ENCODE data around the gene PPIL6.

PPIL6 gene

DNA sequence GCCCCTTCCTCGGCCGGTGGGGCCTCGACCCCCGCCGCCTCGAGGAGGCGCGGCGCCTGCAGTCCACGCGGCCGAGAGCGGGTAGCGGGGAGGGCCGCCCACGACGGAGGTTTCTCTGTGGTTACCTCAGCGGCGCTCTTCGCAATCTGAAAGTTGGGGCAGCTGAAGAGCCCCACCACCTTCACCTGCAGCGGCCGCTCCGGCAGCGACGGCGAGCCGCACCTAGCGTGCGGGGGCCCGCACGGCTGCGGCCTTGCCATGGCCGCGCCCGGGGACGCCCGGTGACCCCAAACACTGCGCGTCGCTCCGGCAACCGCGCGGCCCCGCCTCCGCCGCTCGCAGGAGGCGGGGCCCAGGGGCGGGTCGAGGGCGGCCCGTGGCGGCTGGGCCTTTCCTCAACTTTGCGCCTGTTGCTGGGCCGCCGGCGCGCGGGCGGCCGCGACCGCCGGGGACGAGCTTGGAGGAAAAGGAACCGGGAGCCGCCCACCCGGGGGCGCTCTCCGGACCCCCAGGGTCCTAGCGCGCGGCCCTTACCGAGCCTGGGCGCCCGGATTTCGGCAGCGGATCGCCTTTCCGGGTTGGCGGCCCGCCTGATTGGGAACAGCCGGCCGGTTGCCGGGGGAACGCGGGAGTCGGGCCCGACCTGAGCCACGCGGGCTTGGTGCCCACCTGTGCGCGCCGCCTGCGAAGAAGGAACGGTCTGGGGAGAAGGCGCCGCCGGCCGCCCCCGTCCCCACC lies at the start of gene PPIL6, which contains the start of gene SMPD2:
Gene PPIL6 (minus strand): TSS at position 298 of the 738 bp plus-strand sequence. CDS start 38 bp downstream, at position 260.
Gene SMPD2 (plus strand): TSS at position 394 of the 738 bp plus-strand sequence. CDS start 398 bp downstream, outside the sequence.
- peak; percentile 71 for DNase-seq (ENCODE audit: low spot score)
- FAIRE-seq: no peak

DNA sequence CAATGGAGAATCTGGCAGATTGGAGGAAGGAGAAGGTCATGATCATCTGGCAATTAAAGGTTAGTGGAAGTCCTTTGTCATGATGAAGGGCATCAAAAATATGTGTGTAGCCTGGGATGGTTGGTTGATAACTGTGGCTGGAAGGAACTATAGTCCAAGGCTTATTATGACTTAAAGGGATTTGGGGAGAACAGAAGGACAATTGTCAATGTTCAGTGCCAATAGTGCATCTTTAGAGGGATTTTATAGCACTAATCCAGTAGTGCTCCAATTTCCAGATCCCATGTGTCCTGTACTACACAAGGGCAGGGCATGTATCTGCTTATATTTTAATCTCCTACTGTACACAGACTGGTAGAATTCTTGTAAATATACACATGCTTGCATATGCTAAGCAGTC lies 47.6 kb upstream of the PPIL6 start:
- no peak for DNase-seq (ENCODE audit: low spot score)
- FAIRE-seq: no peak

DNA sequence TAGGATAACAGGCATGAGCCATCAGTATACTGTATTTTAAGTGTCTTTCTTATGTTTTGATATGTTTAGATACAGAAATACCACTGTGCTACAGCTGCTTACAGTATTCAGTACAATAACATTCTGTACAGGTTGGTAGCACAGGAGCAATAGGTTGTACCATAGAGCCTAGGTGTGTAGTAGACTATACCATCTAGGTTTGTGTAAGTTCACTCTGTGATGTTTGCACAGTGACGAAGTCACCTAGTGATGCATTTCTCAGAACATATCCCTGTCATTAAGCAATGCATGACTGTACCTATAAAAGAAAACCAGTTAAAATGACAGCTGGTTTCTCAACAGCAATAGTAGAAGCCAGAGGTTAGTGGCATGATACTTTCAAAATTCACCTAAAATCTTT lies 45.6 kb upstream of the PPIL6 start:
- DNase-seq (ENCODE audit: low spot score): peak; percentile 10
- FAIRE-seq: no peak

DNA sequence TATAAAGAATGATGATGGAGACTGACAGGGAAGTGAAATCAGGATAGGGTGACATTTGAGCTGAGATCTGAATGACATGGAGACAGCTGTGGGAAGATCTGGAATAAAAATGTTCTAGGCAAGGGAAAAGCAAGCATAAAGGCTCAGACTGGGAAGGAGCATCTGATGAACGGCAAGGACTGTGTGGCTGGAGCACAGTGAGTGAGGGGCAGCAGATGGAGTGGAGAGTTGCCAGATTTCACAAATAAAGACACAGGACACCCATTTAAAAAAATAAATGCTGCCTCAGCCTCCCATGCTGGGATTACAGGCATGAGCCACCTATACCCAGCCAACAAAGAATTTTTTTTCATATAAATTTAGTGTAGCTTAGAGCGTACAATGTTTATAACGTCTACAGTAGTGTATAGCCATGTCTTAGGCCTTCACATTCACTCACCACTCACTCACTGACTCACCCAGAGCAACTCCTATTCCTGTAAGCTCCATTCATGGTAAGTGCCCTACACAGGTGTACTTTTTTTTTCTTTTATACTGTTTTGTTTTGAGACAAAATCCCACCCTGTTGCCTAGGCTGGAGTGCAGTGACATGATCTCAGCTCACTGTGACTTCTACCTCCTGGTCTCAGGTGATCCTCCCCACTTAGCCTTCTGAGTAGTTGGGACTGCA lies 45.0 kb upstream of the PPIL6 start:
- FAIRE-seq: no peak
- DNase-seq (ENCODE audit: low spot score): no peak

DNA sequence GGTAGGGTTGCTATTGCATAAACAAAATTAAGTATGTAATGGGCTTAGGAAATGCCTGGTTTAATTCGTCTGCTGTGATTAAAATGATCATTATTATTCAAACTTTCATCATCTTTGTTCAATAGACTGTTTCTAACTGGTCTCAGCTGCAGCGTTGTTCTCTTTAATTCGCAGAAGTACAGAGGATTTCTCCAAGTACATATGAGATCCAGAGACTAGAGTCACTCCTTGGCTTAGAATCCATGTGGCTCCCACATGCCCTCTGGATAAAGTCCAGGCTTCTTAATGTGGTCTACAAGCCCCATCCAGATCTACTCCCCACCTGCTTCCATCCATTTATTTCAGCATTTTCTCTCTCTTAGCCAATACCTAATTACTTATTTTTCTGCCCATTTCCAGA lies 43.7 kb upstream of the PPIL6 start:
- no peak for FAIRE-seq
- no peak for DNase-seq (ENCODE audit: low spot score)

DNA sequence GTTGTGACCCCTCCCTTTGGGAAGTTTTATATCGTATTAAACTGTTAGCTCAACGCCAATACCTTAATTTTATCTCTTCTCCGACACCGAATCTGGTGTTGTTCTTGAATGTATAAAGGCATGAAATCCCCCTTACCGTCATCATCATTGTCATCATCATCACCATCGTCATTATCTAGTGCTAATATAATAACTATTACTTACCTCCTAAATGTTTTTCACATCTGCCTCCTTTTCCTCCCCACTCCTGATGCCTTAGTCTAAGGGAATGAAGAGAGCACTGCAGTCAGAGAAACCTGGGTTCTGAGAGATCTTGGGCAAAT lies 43.3 kb upstream of the PPIL6 start:
- FAIRE-seq: no peak
- DNase-seq (ENCODE audit: low spot score): no peak

DNA sequence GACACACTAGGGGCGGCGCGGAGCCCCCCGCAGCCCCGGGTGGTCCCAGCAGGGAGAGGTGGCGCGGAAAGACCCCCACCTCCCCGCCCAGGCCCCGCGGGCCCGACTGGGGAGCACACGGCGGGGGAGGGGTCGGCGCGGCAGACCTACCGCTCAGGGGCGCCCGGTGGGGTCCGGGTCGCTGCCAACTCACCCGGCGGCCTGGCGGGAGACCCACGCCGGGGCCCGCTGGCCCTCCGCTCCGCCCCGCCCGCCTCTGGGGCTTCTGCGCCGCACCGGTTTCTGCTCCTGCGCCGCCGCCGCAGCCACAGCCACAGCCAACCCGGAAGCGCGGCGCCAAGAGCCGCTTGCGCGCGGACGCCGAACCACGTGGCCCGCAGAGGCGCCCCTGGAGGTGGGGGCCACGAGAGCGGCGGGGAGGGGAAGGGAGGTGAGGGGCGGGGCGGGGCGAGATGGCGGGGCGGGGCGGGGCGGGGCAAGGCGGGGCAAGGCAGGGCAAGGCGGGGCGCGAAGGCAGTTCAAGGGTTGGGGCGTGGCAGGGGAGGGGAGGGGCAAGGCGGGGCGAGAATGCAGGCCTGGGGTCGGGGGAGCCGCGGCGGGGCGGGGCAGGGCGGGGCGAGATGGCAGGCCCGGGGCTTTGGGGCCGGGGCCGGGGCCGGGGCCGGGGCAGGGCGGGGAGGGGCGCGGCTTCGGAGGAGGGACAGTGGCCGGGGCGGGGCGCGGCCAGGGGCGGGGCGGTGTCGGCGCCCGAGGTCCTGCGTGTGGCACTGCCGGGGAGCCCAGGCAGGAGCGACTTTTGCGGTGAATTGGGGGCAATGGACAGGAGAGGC lies 42.7 kb upstream of the PPIL6 start, which contains the start of gene ZBTB24:
Gene ZBTB24 (minus strand): TSS at position 315 of the 830 bp plus-strand sequence. CDS start 1,193 bp downstream, outside the sequence.
- FAIRE-seq: no peak
- DNase-seq (ENCODE audit: low spot score): peak; percentile 71

DNA sequence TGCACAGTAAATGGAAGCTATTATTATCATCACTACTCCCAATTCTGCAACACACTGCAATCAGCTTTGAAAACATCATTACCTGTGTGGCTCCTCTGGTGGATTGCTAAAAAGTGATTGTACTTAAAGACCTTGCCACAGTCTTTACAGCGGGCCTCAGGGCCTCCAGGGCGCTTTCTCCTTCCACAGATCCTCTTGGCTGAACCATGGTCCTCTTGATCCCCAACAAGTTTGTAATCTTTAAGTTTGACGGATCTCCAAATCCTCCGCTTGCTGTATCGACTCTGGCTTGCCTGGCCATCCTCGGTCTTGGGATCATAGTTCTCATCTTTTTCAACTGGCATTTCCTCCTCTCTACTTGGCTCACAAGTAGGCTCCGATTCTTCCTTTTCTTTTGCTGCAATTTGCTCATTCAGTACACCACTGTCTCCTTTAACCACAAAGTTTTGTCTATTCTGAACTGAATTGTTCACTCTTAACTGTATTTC lies 40.6 kb upstream of the PPIL6 start:
- DNase-seq (ENCODE audit: low spot score) (no peak), FAIRE-seq (no peak)

DNA sequence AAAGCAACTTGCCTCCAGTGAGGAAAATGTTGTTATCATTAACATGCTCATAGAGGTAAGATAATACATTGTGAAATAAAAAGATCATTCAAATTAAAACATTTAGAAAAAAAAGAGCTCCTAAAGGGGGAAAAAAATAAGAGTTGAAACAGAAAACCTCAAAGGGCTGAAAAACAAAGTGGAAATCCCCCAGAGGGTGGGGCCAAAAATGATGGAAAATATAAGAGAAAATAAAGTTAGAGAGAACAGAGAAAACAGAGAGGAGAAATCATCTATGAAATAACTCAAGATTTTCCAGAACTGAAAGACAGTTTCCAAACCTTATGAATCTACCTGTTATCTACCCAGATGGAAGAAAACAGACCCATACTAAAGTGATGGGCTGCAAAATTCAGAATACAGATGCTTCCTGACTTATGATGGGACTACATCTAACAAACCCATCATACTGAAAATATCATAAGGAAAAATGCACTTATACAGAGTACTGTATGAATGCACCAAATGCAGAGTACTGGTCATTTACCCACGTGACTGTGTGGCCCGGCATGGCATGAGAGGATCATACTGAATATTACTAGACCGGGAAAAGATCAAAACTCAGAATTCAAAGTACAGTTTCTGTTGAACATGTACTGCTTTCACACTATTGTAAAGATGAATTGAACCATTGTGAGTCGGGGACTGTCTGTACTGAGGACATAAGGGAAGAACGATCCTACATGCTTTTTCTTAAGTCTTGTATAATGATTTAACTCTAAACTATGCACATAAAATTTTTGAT lies 38.6 kb upstream of the PPIL6 start:
- DNase-seq (ENCODE audit: low spot score): no peak

DNA sequence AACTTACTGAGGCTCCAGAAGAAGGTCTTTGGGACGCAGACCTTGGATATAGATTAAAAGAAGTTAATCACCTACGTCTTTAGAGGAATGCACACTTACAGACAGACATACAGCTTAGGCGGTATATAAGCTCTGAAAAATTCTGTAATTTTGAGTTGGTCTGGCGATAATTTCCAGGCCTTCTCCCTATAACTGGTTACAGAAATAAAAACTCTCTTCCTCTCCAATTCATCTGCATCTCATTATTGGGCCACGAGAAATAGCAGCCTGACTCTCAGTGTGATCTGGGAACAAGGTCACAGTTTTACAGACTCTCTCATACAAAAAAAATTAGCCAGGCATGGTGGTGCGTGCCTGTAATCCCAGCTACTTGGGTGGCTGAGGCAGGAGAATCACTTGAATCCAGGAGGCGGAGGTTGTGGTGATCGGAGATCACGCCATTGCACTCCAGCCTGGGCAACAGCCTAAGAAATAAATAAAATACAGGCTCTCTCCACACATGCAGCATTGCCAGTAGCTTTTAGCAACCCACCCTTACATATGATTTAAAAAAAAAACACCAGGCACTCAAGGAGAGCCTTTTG lies 37.9 kb upstream of the PPIL6 start:
- no peak for DNase-seq (ENCODE audit: low spot score)
- no peak for FAIRE-seq

More for the DNA sequence above, 38.6 kb upstream of the PPIL6 start:
- FAIRE-seq: no peak

DNA sequence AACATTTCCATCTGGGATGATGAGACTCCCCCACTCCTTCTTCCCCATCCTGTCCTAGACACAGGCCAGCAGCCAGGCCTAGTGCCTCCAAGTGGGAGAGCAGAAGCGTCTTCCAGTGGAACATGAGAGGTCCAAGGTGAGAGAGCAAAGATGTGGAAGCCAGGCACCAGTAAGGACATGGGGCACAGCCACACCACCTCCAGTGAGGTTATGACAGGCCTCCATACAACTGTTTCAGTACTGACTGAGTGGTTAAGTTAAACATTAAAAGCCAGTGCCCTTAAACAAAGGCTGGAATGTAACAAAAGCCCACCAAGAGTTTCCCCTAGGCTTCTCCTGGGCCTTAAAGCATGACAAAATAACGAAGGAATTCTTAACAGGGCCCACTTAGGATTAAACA lies 37.3 kb upstream of the PPIL6 start:
- FAIRE-seq (no peak), DNase-seq (ENCODE audit: low spot score) (peak; percentile 14)

DNA sequence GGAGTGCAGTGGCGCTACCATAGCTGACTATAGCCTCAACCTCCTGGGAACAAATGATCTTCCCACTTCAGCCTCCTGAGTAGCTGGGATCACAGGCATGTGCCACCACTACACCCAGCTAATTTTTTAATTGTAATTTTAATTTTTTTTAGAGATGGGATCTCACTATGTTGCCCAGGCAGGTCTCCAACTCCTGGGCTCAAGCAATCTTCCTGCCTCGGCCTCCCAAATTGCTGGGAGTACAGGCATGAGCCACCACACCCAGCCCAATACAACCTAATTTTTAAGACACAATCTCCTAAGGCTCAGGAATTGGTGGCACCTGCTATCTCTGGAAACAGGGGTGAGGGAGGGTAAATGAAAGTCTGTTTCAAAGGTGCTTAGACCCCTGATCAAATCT lies 36.8 kb upstream of the PPIL6 start:
- no peak for DNase-seq (ENCODE audit: low spot score)
- FAIRE-seq: no peak

DNA sequence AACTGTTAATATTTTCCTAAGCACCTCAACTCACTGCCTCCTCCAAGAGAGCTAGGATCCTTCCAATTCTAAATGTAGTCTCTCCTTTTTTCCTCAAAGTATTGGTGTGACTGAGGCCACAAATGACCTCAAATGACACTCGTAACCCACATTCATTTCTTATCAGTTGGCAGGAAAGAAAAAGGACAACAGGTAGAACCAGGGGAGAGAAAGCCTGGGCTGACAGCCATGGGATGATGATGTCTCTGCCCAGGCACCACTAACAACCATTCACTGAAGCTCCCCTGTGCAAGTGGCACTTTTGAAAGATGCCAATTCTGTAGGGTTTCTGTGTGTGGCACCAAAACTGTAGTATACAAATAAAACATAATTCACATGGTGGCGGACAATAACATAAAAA lies 35.2 kb upstream of the PPIL6 start:
- DNase-seq (ENCODE audit: low spot score): no peak
- no peak for FAIRE-seq

DNA sequence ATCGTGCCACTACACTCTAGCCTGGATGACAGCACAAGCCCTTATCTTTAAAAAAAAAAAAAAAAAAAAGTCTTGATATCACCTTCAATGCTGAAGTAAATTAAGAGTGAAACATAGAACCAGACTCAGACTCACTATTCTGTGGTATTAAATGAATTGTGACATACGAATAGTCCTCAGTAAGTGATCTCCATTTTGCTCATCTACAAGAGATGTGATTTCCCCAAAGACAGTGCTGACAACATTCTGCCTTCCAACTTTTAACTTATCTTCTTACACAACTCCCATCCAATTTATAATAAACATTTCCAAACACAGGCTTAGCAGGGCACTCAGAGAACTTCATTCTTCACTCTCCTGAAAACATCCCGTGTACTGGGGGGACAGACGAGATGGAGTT lies 34.6 kb upstream of the PPIL6 start:
- FAIRE-seq: no peak
- no peak for DNase-seq (ENCODE audit: low spot score)

DNA sequence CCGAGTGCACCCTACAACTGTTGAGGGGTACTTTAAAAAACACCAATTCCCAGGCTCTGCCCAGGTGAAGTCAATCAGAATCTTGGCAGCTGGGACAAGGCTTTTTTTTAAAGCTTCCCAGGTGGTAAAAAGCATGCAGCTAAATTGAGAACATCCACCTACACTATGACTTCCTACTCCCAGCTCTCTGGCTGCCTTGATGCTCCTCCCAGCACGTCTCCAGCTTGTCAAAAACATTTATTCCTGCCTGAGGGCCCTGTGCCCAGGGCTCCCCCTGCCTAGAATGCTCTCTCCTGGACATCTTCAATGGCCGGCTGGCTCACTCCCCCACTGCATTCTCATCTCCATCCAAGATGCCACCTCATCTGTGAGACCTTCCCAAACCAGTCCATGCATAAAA lies 32.7 kb upstream of the PPIL6 start:
- DNase-seq (ENCODE audit: low spot score) (no peak), FAIRE-seq (no peak)

DNA sequence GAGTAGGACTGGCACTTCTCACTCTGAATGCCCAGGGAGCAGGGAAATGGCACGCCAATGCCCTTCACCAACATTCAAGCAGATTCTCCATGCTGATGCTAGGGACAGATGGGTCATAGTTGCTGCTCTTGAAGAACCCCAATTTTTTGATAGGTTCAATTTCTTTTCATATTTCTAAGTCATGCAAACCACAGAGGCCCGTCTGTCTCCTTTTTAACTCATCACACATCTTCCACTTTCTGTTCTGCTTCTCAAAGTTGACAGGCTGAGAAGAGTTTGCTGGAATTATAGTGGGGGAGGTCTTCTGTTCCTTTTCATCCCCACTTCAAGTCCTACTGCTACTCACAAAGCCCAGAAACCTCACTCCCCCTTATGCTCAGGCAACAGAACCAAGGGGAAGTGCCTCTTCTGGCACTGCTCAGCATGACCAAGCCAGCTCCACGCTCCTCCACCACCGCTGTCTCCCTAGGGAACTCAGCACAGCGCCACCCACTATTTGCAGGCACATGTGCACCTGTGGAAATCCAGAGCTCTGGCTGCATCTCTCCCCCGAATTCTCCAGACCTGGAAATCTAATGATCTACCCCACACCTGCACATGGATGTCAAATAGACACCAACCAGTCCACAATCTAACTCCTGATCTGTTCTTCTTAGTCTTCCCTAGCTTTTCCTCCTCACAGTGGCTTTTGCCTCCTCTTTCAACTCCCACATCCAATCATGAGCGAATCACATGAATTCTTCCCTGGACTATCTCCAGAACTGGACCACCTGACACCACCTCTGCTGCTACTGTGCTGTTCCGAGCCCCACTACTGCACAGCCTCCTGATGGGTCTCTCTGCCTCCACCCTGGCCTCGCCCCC lies 31.9 kb upstream of the PPIL6 start:
- no peak for FAIRE-seq

DNA sequence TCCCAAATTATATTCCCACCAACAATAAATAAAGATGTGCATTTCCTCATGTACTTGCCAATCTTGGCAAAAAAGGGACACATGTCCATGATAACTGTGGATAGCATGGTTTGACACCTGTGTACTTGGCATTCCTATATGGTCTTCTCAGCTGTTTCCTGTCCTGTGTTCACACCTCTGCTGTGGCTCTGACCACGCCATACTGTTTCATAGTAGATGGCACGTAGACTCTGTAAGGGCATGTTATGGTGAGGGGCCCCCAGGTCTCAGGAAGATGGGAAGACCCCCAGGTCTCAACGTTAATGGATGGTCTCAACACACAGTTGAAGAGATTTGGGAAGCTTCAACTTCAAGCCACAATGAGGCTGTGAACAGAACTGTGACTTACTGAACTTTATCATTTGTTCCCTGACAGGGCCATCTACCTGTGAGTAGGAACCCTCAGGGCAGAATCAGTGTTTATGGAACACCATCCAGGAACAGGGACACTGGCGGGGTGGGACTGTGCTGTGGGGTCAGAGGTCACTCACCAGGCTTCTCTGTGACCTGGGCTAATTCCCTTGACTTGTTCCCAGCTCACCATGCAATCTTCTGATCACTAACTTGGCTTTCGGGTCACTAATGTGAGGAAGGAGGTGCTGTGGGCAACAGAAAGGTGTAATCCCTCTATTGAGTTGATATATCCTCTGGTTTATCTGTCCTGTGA lies 30.8 kb upstream of the PPIL6 start:
- DNase-seq (ENCODE audit: low spot score) (no peak), FAIRE-seq (no peak)

More for the DNA sequence above, 31.9 kb upstream of the PPIL6 start:
- no peak for DNase-seq (ENCODE audit: low spot score)

DNA sequence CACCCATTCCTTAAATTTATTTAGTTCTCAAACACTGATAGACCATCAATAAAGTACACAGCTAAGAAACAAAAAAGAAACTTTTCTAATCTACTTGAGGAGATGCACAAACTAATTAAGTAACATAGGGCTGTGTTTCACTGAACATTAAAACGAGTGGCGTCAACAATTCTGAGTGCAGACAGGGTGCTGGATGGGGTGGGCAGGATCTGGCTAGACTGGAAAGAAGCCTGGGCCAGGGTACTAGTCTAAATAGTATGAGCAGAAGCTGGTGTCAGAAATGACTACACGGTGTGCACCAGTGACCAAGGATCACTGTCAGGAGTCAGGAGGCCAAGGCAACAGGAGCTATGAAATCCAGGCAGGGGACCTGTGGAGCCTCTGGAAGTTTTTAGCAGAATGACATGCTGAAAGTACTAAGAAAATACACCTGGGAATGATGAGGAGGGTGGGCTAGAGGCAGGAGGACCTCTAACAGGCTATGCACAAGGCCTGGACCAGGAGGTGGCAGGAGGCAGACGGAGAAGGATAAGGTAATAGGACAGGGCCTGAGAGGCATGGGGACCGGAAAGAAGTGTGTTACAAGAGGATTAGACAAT lies 29.3 kb upstream of the PPIL6 start:
- FAIRE-seq (no peak), DNase-seq (ENCODE audit: low spot score) (no peak)

DNA sequence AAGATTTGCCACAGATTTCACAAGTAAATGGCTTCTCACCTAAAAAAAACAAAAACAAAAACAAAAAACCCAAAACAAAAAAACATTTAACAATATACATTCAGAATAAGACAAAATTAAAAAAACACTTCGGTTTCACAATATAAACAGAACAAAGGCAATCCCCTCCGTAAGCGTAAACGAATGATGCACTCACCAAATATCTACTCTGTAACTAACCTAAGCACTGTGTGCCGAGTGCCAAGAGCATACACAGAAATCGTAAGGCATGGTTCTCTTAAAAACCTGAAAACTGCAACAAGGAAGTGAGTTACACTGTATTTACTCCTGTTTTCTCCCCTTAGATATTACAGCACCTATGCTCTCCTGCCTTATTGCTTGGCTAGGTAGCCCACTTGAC lies 27.3 kb upstream of the PPIL6 start:
- FAIRE-seq: no peak
- no peak for DNase-seq (ENCODE audit: low spot score)

Data from RCC 7860 (cell line).